Neural crest cell (in vitro differentiated cells): ENCODE data around the gene LPP. TPM values are rescaled to one million over a fixed set of nuclear protein-coding genes. Genes with fewer than 3 reads are reported as not detected.

ENCODE experiments used
- DNase-seq: peaks from one replicate; pipeline ENCODE4 v3.0.0; 2021; ENCODE audit warnings: low read depth, mixed read lengths, low spot score
- H3K27ac Mint-ChIP-seq: one replicate; pipeline ENCODE4 v1.8.0; 2021; ENCODE audit warnings: mild to moderate bottlenecking, mixed read lengths; ENCODE audit not compliant: unreplicated experiment
- H3K27me3 Mint-ChIP-seq: 2 replicates; pipeline ENCODE4 v1.8.0; 2021; ENCODE audit warnings: low read depth, mild to moderate bottlenecking, mixed read lengths
- H3K36me3 Mint-ChIP-seq: 2 replicates; pipeline ENCODE4 v1.8.0; 2021; ENCODE audit warnings: low read depth, mild to moderate bottlenecking, mixed read lengths
- H3K4me1 Mint-ChIP-seq: 2 replicates; pipeline ENCODE4 v1.8.0; 2021; ENCODE audit warnings: mixed read lengths
- H3K4me3 Mint-ChIP-seq: one replicate; pipeline ENCODE4 v1.8.0; 2021; ENCODE audit warnings: mild to moderate bottlenecking, mixed read lengths
- H3K9me3 Mint-ChIP-seq: 2 replicates; pipeline ENCODE4 v1.8.0; 2021; ENCODE audit warnings: mixed read lengths
- total RNA-seq: library from RNA; stranded (reverse); gene quantifications from 2 replicates; pipeline ENCODE4 v1.2.1, GENCODE V29; 2021
- TF ChIP-seq, protein P1 (sequence below): fragments of 200-600 bp; sonication (generic); conservative IDR thresholded peaks from 2 replicates; pipeline ENCODE4 v1.5.0; 2021; ENCODE audit warnings: antibody characterized with exemption, mild to moderate bottlenecking

LPP gene
- total RNA-seq, 1 donor from 2014 or later: 38.7 TPM

GRCh38 chr3:188370081-188370830, 216.3 kb downstream of the LPP start:
- DNase-seq: no peak
- H3K9me3 Mint-ChIP-seq: no peaks in the 10 kb centered on the region
- peaks cover 18% of the 10 kb centered on the region for H3K4me1 Mint-ChIP-seq
- peaks cover 3% of the 10 kb centered on the region for H3K36me3 Mint-ChIP-seq
- TF ChIP-seq, protein P1, sequence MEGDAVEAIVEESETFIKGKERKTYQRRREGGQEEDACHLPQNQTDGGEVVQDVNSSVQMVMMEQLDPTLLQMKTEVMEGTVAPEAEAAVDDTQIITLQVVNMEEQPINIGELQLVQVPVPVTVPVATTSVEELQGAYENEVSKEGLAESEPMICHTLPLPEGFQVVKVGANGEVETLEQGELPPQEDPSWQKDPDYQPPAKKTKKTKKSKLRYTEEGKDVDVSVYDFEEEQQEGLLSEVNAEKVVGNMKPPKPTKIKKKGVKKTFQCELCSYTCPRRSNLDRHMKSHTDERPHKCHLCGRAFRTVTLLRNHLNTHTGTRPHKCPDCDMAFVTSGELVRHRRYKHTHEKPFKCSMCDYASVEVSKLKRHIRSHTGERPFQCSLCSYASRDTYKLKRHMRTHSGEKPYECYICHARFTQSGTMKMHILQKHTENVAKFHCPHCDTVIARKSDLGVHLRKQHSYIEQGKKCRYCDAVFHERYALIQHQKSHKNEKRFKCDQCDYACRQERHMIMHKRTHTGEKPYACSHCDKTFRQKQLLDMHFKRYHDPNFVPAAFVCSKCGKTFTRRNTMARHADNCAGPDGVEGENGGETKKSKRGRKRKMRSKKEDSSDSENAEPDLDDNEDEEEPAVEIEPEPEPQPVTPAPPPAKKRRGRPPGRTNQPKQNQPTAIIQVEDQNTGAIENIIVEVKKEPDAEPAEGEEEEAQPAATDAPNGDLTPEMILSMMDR: no peak
- no peaks in the 10 kb centered on the region for H3K27me3 Mint-ChIP-seq
- no peak overlapping the region for H3K4me3 Mint-ChIP-seq
- H3K27ac Mint-ChIP-seq: peak overlapping the region; percentile 62

- Mint-ChIP-seq H3K9me3 (peaks cover 11% of the 10 kb centered on the region), H3K27me3 (no peaks in the 10 kb centered on the region), H3K36me3 (peaks cover 44% of the 10 kb centered on the region), H3K27ac (no peak overlapping the region), H3K4me1 (peaks cover 5% of the 10 kb centered on the region), H3K4me3 (no peak overlapping the region)
- no peak for DNase-seq
- TF ChIP-seq, protein P1: no peak
These were observed 224.8 kb downstream of the LPP start for GRCh38 chr3:188378786-188379185.

- H3K27ac Mint-ChIP-seq: no peak overlapping the region
- TF ChIP-seq, protein P1: no peak
- DNase-seq: no peak
- H3K4me3 Mint-ChIP-seq: no peak overlapping the region
- H3K9me3 Mint-ChIP-seq: peaks cover 16% of the 10 kb centered on the region
- H3K36me3 Mint-ChIP-seq: peaks cover 41% of the 10 kb centered on the region
- H3K4me1 Mint-ChIP-seq: peaks cover 16% of the 10 kb centered on the region
- H3K27me3 Mint-ChIP-seq: no peaks in the 10 kb centered on the region
These were observed 226.3 kb downstream of the LPP start for GRCh38 chr3:188380252-188380651.

- Mint-ChIP-seq H3K27me3 (no peaks in the 10 kb centered on the region), H3K27ac (no peak overlapping the region), H3K4me3 (no peak overlapping the region), H3K4me1 (peaks cover 20% of the 10 kb centered on the region), H3K9me3 (peaks cover 16% of the 10 kb centered on the region), H3K36me3 (peaks cover 38% of the 10 kb centered on the region)
- DNase-seq: no peak
- TF ChIP-seq, protein P1: no peak
These were observed 226.8 kb downstream of the LPP start for GRCh38 chr3:188380722-188381121.

DNA sequence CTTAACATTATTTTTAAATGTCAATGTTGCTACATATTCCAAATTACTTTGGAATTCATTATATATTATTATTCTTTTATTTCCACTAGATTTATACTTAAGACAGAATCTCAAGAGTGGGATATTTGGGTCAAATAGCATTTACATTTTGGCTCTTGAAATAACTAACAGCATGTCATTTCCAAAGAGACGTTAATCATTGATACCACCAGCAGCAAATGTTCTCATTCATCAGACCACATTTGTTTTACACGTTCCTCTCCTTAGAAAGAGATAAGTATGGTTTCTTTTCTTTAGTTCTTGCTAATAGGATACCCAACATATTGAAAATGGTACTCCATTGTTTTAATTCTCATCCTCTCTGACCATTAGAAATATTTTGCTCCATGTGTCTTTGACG, 229.8 kb downstream of the LPP start:
- no peaks in the 10 kb centered on the region for H3K27me3 Mint-ChIP-seq
- peaks cover 28% of the 10 kb centered on the region for H3K4me1 Mint-ChIP-seq
- TF ChIP-seq, protein P1: no peak
- H3K27ac Mint-ChIP-seq: no peak overlapping the region
- H3K36me3 Mint-ChIP-seq: peaks cover 16% of the 10 kb centered on the region
- no peak overlapping the region for H3K4me3 Mint-ChIP-seq
- H3K9me3 Mint-ChIP-seq: peaks cover 12% of the 10 kb centered on the region
- no peak for DNase-seq
